Measurements from ENCODE around the gene TUB. TPM values are rescaled to one million over a fixed set of nuclear protein-coding genes. Genes with fewer than 3 reads are reported as not detected.

TUB gene
- total RNA-seq, 1 donor from 2014 or later = 0.29 TPM

DNA sequence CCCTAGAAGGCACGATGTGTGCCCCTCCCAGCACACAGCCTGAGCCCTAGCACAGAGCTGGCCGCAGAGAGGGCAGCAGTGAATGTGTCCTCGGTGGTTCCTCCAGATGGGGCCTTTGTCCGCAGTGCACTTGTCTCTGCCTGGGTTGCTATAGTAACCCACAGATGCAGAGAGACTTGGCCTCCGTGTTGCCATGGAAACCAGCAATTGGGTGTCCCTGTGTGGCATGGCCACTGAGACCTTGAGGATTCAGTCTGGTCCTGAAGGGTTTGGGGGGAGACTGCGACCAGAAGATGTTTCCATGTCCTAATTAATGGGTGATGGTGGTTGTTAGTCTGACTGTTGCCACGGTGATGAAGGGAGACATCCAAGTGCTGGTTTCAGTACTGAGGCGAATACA, 42.6 kb upstream of the TUB start:
- Mint-ChIP-seq H3K4me3 (no peak overlapping the region), H3K27ac (no peak overlapping the region), H3K4me1 (ENCODE audit: low read depth) (no peaks in the 10 kb centered on the region), H3K9me3 (no peaks in the 10 kb centered on the region), H3K27me3 (ENCODE audit: insufficient read depth) (peaks cover 5% of the 10 kb centered on the region), H3K36me3 (ENCODE audit: low read depth) (no peaks in the 10 kb centered on the region)
- intact Hi-C loops (cut with micrococcal nuclease) = no loop called here
- DNase-seq (ENCODE audit: low spot score) = no peak

DNA sequence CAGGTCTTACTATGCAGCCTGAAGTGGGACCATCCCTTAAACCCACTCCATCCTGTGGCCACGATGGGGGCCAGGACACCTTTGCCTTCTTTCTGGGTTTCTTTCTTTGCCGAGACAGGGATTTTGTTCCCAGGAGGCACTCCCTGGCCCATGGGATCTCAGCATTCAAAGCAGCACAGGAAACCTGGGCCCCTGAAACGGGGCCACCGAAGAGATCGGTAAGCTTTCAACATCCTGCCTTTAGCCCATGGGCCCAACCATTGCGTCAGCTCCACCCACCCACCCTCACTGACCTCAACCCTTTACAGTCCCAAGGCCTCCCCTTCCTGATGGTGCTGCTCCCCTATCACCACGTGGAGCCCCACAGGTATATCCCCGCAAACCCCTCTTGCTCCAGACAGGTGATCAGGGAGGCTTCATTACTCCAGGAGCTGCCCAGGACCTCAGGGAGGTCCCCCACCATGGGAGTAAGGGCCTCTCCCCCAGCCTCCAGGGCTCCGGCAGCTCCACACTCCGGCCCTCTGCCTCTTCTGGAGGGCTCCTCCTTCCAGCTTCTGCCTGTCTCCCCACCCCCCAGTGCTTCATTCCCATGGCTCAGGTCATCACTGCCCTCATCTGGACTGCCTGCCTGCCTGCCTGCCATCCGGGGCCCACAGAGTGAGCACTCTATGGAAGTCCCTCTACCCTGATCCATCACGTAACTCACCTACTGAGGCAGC, 42.0 kb upstream of the TUB start:
- DNase-seq (ENCODE audit: low spot score) = no peak
- intact Hi-C loops (cut with micrococcal nuclease) = no loop called here

DNA sequence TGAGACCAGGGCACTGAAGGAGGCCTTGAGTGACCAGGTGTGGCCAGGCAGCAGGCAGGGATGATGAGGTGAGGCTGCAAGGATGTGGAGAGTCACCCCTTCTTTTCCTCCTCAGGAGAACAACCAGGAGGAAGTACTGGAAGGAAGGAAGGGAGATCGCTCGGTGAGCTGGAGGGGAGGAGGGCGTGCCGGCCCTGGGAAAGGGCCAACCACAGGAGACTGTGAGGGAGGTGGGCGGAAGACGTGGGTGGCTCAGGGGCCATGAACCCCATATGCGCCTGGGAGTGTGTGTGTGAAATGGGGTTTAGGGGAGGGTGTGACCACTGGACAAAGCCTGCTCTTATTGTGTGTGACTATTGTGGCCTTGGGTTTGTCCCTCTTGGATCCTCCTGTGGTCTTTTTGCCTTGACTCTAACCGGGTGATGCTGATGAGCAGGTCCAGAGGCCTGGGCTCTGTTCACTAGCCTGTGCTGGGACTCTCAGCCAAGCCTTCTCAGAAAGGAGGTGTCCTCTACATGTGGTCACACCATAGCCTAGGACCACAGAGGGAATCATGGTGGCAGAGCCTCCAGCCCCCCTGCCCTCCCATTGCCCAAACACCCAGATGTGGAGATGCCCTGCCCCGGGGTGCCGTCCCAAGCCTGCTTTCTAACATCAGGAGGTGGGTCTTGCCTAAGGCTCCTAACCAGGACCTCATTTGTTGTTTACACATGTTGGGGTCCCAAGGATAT, 41.3 kb upstream of the TUB start:
- no peak overlapping the region for H3K4me3 Mint-ChIP-seq
- H3K27ac Mint-ChIP-seq = no peak overlapping the region
- H3K9me3 Mint-ChIP-seq = no peaks in the 10 kb centered on the region
- H3K4me1 Mint-ChIP-seq (ENCODE audit: low read depth) = no peaks in the 10 kb centered on the region
- peaks cover 11% of the 10 kb centered on the region for H3K27me3 Mint-ChIP-seq (ENCODE audit: insufficient read depth)
- intact Hi-C loops (cut with micrococcal nuclease) = no loop called here
- H3K36me3 Mint-ChIP-seq (ENCODE audit: low read depth) = no peaks in the 10 kb centered on the region
- no peak for DNase-seq (ENCODE audit: low spot score)

More for the DNA sequence above, 42.0 kb upstream of the TUB start:
- Mint-ChIP-seq H3K36me3 (ENCODE audit: low read depth) (no peaks in the 10 kb centered on the region), H3K27me3 (ENCODE audit: insufficient read depth) (peaks cover 7% of the 10 kb centered on the region), H3K4me1 (ENCODE audit: low read depth) (no peaks in the 10 kb centered on the region), H3K9me3 (no peaks in the 10 kb centered on the region), H3K27ac (no peak overlapping the region), H3K4me3 (no peak overlapping the region)

DNA sequence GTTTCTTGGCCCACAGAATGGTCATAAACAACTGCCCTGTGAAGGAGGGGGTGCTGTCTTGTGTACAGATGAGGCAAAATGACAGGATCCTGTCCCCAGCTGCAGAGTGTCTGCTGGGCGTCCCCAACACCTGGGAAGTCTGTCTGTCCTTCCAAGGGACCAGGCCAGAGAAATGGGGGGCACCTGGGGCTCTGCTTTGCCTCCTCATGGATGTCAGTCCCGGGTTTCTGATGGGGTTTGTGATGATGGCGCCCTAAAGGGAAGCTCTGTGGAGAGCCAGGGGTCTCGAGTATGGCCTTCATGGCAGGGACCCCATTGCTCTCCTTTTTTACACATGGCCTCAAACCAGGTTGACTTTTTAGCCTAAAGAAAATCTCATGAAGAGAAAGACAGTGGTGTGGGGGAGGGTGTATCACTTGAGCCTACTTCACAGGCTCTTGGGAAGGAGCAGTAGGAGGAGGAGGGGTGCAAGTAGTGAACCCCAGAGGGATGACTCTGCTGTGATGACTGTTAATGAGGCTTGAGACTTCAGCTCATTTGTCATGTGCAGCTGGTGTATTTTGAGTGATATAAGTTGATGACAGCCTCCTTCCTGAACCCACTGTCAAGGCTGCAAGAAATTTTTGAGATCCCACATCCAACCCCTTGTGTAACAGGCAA, 40.6 kb upstream of the TUB start:
- no peak for DNase-seq (ENCODE audit: low spot score)
- no peak overlapping the region for H3K4me3 Mint-ChIP-seq
- H3K27ac Mint-ChIP-seq = no peak overlapping the region
- H3K9me3 Mint-ChIP-seq = no peaks in the 10 kb centered on the region
- no peaks in the 10 kb centered on the region for H3K36me3 Mint-ChIP-seq (ENCODE audit: low read depth)
- intact Hi-C loops (cut with micrococcal nuclease) = no loop called here
- H3K27me3 Mint-ChIP-seq (ENCODE audit: insufficient read depth) = peaks cover 11% of the 10 kb centered on the region
- H3K4me1 Mint-ChIP-seq (ENCODE audit: low read depth) = no peaks in the 10 kb centered on the region

DNA sequence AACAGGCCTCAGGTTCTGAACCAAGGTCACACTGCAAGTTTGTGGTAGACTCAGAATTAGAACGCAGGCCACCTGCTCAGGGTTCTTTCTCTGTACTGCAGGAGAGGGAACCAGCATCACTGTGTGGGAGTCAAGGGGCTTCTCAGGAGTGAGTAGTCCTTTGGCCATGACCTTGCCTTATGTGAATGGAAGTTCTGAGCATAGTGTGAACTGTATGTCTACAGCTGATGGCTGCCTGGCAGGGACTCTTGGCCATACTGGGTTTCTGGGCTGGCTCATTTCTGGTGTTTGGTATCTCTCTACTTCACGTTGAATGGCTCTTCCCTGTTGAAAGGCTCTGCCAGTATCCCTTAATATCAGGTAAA, 40.1 kb upstream of the TUB start:
- Mint-ChIP-seq H3K4me1 (ENCODE audit: low read depth) (no peaks in the 10 kb centered on the region), H3K9me3 (no peaks in the 10 kb centered on the region), H3K4me3 (no peak overlapping the region), H3K27me3 (ENCODE audit: insufficient read depth) (peaks cover 13% of the 10 kb centered on the region), H3K36me3 (ENCODE audit: low read depth) (no peaks in the 10 kb centered on the region), H3K27ac (no peak overlapping the region)
- DNase-seq (ENCODE audit: low spot score) = no peak
- intact Hi-C loops (cut with micrococcal nuclease) = no loop called here

DNA sequence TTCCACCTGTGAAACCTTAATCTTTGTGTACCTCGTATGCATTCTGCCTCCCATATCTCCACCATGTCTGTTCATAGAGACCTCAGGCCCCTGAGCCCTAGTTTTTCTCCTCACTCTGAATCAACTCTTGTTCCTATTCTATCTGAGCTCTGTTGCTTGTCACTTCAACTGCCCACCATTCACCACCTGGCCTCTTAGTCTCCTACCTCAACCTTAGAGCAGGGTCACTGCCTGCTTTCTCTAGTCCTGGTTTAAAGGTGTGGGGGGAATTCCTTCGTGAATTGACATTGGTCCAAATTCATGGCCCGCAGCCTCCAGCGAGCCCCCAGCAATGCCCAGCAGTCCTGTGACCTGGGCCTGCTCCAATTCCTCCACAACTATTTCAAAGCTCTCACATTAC, 39.4 kb upstream of the TUB start:
- Mint-ChIP-seq H3K27ac (no peak overlapping the region), H3K27me3 (ENCODE audit: insufficient read depth) (peaks cover 13% of the 10 kb centered on the region), H3K9me3 (no peaks in the 10 kb centered on the region), H3K4me3 (no peak overlapping the region), H3K36me3 (ENCODE audit: low read depth) (no peaks in the 10 kb centered on the region), H3K4me1 (ENCODE audit: low read depth) (no peaks in the 10 kb centered on the region)
- intact Hi-C loops (cut with micrococcal nuclease) = no loop called here
- DNase-seq (ENCODE audit: low spot score) = no peak

DNA sequence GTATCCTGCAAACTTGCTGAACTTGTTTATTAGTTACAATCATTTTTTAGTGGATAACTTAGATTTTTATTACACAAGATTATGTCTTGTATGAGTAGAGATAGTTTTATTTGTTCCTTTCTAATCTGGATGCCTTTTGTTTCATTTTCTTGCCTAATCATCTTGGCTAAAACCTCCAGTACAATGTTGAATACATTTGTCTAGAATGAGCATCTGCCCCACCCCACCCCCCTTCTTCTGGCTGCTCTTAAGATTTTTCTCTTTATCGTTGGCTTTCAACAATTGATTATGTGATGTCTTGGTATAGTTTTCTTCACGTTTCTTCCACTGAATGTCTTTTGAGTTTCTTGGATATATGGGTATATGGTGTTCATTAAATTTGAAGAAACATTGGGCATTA, 37.3 kb upstream of the TUB start:
- intact Hi-C loops (cut with micrococcal nuclease) = no loop called here
- H3K9me3 Mint-ChIP-seq = no peaks in the 10 kb centered on the region
- peaks cover 10% of the 10 kb centered on the region for H3K27me3 Mint-ChIP-seq (ENCODE audit: insufficient read depth)
- DNase-seq (ENCODE audit: low spot score) = no peak
- H3K27ac Mint-ChIP-seq = no peak overlapping the region
- H3K4me3 Mint-ChIP-seq = no peak overlapping the region
- no peaks in the 10 kb centered on the region for H3K36me3 Mint-ChIP-seq (ENCODE audit: low read depth)
- H3K4me1 Mint-ChIP-seq (ENCODE audit: low read depth) = no peaks in the 10 kb centered on the region

DNA sequence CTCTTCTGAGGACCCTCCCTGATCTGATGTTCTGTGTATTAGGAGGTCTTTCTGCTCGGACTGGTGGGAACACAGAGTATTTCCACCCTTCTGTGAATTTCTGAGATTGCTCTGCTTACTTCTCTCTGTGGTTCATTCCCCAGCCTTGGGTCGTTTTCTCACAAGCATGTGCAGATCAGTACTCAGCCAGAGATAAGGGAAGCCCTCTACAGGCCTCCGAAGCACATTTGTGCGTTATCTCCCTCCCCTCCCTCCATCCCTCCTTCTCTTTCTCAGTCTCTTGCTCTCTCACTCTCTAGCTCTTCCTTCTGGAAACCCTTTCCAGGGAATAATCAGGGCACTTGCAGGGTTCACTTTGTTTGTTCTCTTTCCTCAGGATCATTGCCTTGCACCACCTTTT, 35.2 kb upstream of the TUB start:
- Mint-ChIP-seq H3K36me3 (ENCODE audit: low read depth) (no peaks in the 10 kb centered on the region), H3K27ac (no peak overlapping the region), H3K4me1 (ENCODE audit: low read depth) (no peaks in the 10 kb centered on the region), H3K27me3 (ENCODE audit: insufficient read depth) (peaks cover 12% of the 10 kb centered on the region), H3K4me3 (no peak overlapping the region), H3K9me3 (no peaks in the 10 kb centered on the region)
- no peak for DNase-seq (ENCODE audit: low spot score)
- intact Hi-C loops (cut with micrococcal nuclease) = no loop called here

DNA sequence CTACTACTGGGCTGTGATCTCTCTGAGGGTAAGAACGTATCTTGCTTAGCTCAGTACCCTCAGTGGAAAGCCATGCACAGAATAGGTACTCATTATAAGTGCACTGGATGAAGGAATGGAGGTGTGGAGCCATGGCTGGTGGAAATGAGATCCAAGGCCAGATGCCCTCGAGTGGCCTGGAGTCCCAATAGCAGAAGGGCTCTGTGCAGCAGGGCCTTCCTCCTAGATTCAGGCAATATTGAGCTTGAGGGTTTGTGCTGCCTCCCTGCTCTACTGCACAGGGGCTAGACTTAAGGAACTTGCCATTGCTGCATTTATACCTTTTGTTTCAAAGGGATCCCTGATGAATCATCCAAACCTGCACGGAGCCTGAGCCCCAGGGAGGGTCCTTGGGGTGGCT, 33.6 kb upstream of the TUB start:
- Mint-ChIP-seq H3K27ac (no peak overlapping the region), H3K4me3 (no peak overlapping the region), H3K27me3 (ENCODE audit: insufficient read depth) (peaks cover 19% of the 10 kb centered on the region), H3K36me3 (ENCODE audit: low read depth) (no peaks in the 10 kb centered on the region), H3K9me3 (no peaks in the 10 kb centered on the region), H3K4me1 (ENCODE audit: low read depth) (no peaks in the 10 kb centered on the region)
- DNase-seq (ENCODE audit: low spot score) = no peak
- intact Hi-C loops (cut with micrococcal nuclease) = no loop called here

DNA sequence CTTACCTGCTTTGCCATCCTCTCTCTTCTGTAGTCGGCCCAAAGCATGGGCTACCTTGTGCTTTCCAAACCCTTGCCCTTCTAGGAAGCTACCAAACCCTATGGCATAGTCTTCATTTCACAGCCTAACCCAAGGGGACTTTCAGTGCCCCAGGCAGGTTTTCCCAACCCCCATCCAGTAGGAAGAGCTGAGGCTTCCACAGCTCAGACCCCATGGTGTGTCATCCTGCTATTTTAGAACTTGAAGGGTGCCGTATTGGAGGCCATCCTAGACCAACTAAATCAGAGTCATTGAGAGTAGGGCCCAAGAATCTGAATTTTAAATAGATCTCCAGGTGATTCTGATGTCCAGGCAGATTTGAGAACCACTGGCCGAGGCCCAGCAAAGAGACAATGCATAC, 31.9 kb upstream of the TUB start:
- H3K9me3 Mint-ChIP-seq = no peaks in the 10 kb centered on the region
- no peaks in the 10 kb centered on the region for H3K36me3 Mint-ChIP-seq (ENCODE audit: low read depth)
- H3K27ac Mint-ChIP-seq = no peak overlapping the region
- no peaks in the 10 kb centered on the region for H3K4me1 Mint-ChIP-seq (ENCODE audit: low read depth)
- no peak overlapping the region for H3K4me3 Mint-ChIP-seq
- peaks cover 14% of the 10 kb centered on the region for H3K27me3 Mint-ChIP-seq (ENCODE audit: insufficient read depth)
- intact Hi-C loops (cut with micrococcal nuclease) = no loop called here
- no peak for DNase-seq (ENCODE audit: low spot score)

DNA sequence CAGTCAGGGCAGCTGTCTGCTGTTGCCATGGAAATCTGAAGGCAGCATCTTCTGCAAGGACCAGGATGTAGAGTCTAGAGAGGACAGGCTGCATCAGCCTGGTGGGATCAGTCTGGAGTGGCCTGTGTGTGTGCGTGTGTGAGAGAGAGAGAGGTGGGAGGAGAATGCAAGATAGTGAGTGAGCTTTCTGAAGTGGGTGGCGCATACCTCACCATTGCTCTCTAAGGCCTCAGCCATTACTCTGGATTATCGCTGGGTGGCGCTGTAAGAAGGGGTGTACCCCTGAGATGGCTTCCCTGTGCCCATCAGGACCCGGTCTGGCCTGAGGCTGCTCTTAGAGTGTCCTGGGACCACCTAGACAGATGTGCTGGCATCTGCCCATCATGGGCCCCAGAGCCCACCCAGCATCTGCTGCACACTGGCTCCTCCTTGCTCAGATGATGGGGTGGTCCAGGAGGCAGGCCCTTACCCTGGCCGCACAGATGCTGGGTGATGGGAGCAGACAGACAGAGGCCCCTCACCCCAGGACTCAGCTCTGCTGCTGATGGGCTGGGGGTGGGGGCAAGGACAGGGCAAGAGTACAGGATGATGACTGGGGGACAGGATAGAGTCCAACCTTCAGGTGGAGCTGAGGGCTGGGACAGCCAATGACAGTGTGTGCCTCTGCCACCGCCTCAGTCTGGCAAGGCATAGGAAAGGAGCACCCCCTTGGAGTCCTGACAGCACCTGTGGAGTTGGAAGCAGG, 25.7 kb upstream of the TUB start:
- no peak overlapping the region for H3K27ac Mint-ChIP-seq

DNA sequence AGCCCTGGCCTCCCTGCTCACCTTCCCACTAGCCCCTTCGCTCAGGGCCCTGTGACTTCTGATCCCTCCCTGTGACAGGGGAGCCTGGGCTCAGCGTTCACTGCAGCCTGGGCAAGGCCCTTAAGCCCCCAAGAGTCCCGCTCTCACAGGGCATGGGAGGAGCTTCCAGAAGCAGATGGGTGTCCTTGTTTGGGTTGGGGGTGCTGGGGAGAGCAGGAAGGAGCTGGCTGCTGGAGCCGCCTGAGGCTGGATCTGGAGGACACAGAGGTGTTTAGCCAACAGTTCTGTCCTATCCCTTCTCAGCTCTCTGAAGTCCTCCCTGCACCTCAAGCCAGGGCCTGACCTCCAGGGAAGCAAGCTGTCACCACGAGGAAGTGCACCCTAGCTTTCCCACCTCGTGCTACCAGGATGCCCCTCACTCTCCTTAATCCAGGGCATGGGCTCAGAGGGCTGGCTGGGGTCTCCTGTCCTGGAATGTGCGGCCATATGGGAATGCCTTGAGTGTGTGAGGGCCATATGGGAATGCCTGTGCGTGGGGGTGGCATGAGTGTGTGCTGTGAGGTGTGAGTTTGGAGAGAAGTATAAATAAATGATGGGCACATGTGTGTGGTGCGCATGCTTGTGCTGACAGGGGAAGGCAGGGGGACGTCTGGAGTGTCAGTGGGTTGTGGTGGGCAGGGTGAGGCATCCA, 25.0 kb upstream of the TUB start:
- Mint-ChIP-seq H3K4me1 (ENCODE audit: low read depth) (peaks cover 6% of the 10 kb centered on the region), H3K4me3 (no peak overlapping the region), H3K27ac (no peak overlapping the region), H3K9me3 (no peaks in the 10 kb centered on the region), H3K27me3 (ENCODE audit: insufficient read depth) (peaks cover 9% of the 10 kb centered on the region), H3K36me3 (ENCODE audit: low read depth) (no peaks in the 10 kb centered on the region)
- DNase-seq (ENCODE audit: low spot score) = no peak
- intact Hi-C loops (cut with micrococcal nuclease) = no loop called here

More for the DNA sequence above, 25.7 kb upstream of the TUB start:
- intact Hi-C loops (cut with micrococcal nuclease) = no loop called here
- no peaks in the 10 kb centered on the region for H3K9me3 Mint-ChIP-seq
- DNase-seq (ENCODE audit: low spot score) = no peak
- no peaks in the 10 kb centered on the region for H3K36me3 Mint-ChIP-seq (ENCODE audit: low read depth)
- no peak overlapping the region for H3K4me3 Mint-ChIP-seq
- H3K27me3 Mint-ChIP-seq (ENCODE audit: insufficient read depth) = peaks cover 11% of the 10 kb centered on the region
- H3K4me1 Mint-ChIP-seq (ENCODE audit: low read depth) = peaks cover 6% of the 10 kb centered on the region

All from activated T-helper 1 cell treated with anti-CD3 and anti-CD28 coated beads, Interleukin-12 subunit alpha, Interleukin-12 subunit beta, Interleukin-2, Interleukin-4 antibody, amounts not matched to agents 30 ng/mL and 10 ng/mL and 1 ng/mL, durations not matched to agents 14 hours and 24 hours and 36 hours (primary cell).